ENCODE data around the gene ABCF2.

The ABCF2 gene

GRCh38 chr7:151226875-151227782 is at the start of gene ABCF2:
ABCF2 (minus strand) TSS chr7:151227205; CDS start chr7:151226458, 747 bp downstream.
- DNase-seq = peak; percentile 99

GRCh38 chr7:151275813-151276577 is 49.0 kb upstream of the ABCF2 start:
- DNase-seq = no peak

- no peak for DNase-seq
These were observed 48.2 kb upstream of the ABCF2 start for GRCh38 chr7:151274936-151275812.

- DNase-seq = no peak
These were observed 47.4 kb upstream of the ABCF2 start for GRCh38 chr7:151274396-151274795.

GRCh38 chr7:151273651-151274390 is 46.8 kb upstream of the ABCF2 start:
- no peak for DNase-seq

GRCh38 chr7:151272877-151273276 is 45.9 kb upstream of the ABCF2 start:
- no peak for DNase-seq

- DNase-seq = no peak
These were observed 45.4 kb upstream of the ABCF2 start for GRCh38 chr7:151272405-151272804.

- no peak for DNase-seq
These were observed 44.8 kb upstream of the ABCF2 start for GRCh38 chr7:151271699-151272355.

GRCh38 chr7:151269511-151269910 is 42.5 kb upstream of the ABCF2 start:
- DNase-seq = no peak

- DNase-seq = no peak
These were observed 38.4 kb upstream of the ABCF2 start for GRCh38 chr7:151265351-151265931.

GRCh38 chr7:151264615-151265014 is 37.6 kb upstream of the ABCF2 start:
- DNase-seq = no peak

- no peak for DNase-seq
These were observed 34.5 kb upstream of the ABCF2 start for GRCh38 chr7:151261529-151261928.

- no peak for DNase-seq
These were observed 33.9 kb upstream of the ABCF2 start for GRCh38 chr7:151260883-151261282.

GRCh38 chr7:151260471-151260870 is 33.5 kb upstream of the ABCF2 start:
- DNase-seq = no peak

GRCh38 chr7:151257990-151258389 is 31.0 kb upstream of the ABCF2 start:
- DNase-seq = no peak

GRCh38 chr7:151256410-151257045 is 29.5 kb upstream of the ABCF2 start:
- DNase-seq = no peak

- no peak for DNase-seq
These were observed 28.4 kb upstream of the ABCF2 start for GRCh38 chr7:151255390-151255789.

GRCh38 chr7:151254851-151255250 is 27.8 kb upstream of the ABCF2 start:
- no peak for DNase-seq

- DNase-seq = no peak
These were observed 27.3 kb upstream of the ABCF2 start for GRCh38 chr7:151254316-151254715.

GRCh38 chr7:151252961-151253711 is 26.1 kb upstream of the ABCF2 start:
- DNase-seq = no peak
